Measurements from ENCODE around the gene MOB3B. TPM values are rescaled to one million over a fixed set of nuclear protein-coding genes. Genes with fewer than 3 reads are reported as not detected.
"Not testable (repeated sequence)": the region's sequence is repeated elsewhere in the genome, so short reads cannot be mapped to it uniquely, and the experiment has no call there.

Gene MOB3B
- polyA plus RNA-seq, 1 experiment, result 0.38 TPM

GRCh38 chr9:27421577-27421976 is 108.0 kb downstream of the MOB3B start:
- Histone ChIP-seq H3K27me3 (ENCODE audit: control insufficient read depth, insufficient read depth, low read length) (no peaks in the 10 kb centered on the region), H3K4me3 (ENCODE audit: low read depth, low read length) (no peak overlapping the region), H3K27ac (ENCODE audit: low read depth, low read length) (no peak overlapping the region), H3K9me3 (ENCODE audit: control insufficient read depth, insufficient read depth, low read length) (no peaks in the 10 kb centered on the region)
- POLR2A ChIA-PET, result no interaction called here
- DNase-seq (ENCODE audit: low read depth, low spot score), result no peak
- CTCF ChIA-PET, result no interaction called here
- TF ChIP-seq, protein P1, sequence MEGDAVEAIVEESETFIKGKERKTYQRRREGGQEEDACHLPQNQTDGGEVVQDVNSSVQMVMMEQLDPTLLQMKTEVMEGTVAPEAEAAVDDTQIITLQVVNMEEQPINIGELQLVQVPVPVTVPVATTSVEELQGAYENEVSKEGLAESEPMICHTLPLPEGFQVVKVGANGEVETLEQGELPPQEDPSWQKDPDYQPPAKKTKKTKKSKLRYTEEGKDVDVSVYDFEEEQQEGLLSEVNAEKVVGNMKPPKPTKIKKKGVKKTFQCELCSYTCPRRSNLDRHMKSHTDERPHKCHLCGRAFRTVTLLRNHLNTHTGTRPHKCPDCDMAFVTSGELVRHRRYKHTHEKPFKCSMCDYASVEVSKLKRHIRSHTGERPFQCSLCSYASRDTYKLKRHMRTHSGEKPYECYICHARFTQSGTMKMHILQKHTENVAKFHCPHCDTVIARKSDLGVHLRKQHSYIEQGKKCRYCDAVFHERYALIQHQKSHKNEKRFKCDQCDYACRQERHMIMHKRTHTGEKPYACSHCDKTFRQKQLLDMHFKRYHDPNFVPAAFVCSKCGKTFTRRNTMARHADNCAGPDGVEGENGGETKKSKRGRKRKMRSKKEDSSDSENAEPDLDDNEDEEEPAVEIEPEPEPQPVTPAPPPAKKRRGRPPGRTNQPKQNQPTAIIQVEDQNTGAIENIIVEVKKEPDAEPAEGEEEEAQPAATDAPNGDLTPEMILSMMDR (IDR thresholded peaks at IDR 0.05; ENCODE audit: low read depth, low read length), result no peak

DNA sequence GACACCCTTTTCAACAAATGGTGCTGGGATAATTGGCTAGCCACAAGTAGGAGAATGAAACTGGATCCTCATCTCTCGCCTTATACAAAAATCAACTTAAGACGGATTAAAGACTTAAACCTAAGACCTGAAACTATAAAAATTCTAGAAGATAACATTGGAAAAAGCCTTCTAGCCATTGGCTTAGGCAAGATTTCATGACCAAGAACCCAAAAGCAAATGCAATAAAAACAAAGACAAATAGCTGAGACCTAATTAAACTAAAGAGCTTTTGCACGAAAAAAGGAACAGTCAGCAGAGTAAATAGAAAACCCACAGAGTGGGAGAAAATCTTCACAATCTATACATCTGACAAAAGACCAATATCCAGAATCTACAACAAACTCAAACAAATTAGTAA is 110.1 kb downstream of the MOB3B start:
- H3K9me3 ChIP-seq (ENCODE audit: control insufficient read depth, insufficient read depth, low read length); H3K27me3 ChIP-seq (ENCODE audit: control insufficient read depth, insufficient read depth, low read length); POLR2A ChIA-PET; H3K4me3 ChIP-seq (ENCODE audit: low read depth, low read length); CTCF ChIA-PET; DNase-seq (ENCODE audit: low read depth, low spot score); H3K27ac ChIP-seq (ENCODE audit: low read depth, low read length): not testable (repeated sequence)

- H3K27ac ChIP-seq (ENCODE audit: low read depth, low read length), result no peak overlapping the region
- no peaks in the 10 kb centered on the region for H3K9me3 ChIP-seq (ENCODE audit: control insufficient read depth, insufficient read depth, low read length)
- H3K4me3 ChIP-seq (ENCODE audit: low read depth, low read length), result no peak overlapping the region
- CTCF ChIA-PET, result no interaction called here
- H3K27me3 ChIP-seq (ENCODE audit: control insufficient read depth, insufficient read depth, low read length), result no peaks in the 10 kb centered on the region
- POLR2A ChIA-PET, result no interaction called here
- TF ChIP-seq, protein P1 (IDR thresholded peaks at IDR 0.05; ENCODE audit: low read depth, low read length), result no peak
- DNase-seq (ENCODE audit: low read depth, low spot score), result no peak
These were observed 115.3 kb downstream of the MOB3B start for GRCh38 chr9:27414220-27414761.

GRCh38 chr9:27413511-27414219 is 115.9 kb downstream of the MOB3B start:
- TF ChIP-seq, protein P1 (IDR thresholded peaks at IDR 0.05; ENCODE audit: low read depth, low read length), result no peak
- H3K4me3 ChIP-seq (ENCODE audit: low read depth, low read length), result peak overlapping the region; percentile 20; the same call in 1 of the 2 replicates
- DNase-seq (ENCODE audit: low read depth, low spot score), result no peak
- no peak overlapping the region for H3K27ac ChIP-seq (ENCODE audit: low read depth, low read length)
- CTCF ChIA-PET, result interaction anchor here (0.6 kb wide), 1 partner anchor 145 kb away, joined by 13 read pairs; no protein-coding TSS in a partner anchor
- POLR2A ChIA-PET, result no interaction called here
- no peaks in the 10 kb centered on the region for H3K9me3 ChIP-seq (ENCODE audit: control insufficient read depth, insufficient read depth, low read length)
- H3K27me3 ChIP-seq (ENCODE audit: control insufficient read depth, insufficient read depth, low read length), result no peaks in the 10 kb centered on the region

DNA sequence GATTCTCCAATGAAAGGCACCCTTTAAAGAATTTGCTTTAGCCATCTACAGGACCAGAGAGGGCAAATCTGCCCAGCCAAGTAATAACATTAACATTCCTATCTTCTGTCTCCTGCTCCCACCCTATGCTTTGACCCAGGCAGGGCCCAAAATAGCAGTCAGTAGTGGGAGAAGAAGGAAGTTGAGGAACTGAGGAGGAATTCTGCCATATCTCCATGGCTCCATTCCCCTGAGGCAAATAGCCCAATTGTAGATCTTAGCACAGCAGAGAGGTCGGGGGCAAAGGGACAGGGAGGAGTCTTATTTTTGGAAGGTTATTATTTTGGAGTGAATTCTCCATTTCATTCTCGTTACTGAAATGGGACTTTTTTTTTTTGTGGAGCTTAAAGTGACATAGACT is 116.7 kb downstream of the MOB3B start:
- CTCF ChIA-PET, result interaction anchor here (0.6 kb wide), 1 partner anchor 146 kb away, joined by 13 read pairs; no protein-coding TSS in a partner anchor
- TF ChIP-seq, protein P1 (IDR thresholded peaks at IDR 0.05; ENCODE audit: low read depth, low read length), result no peak
- POLR2A ChIA-PET, result no interaction called here
- no peak overlapping the region for H3K4me3 ChIP-seq (ENCODE audit: low read depth, low read length)
- no peak overlapping the region for H3K27ac ChIP-seq (ENCODE audit: low read depth, low read length)
- DNase-seq (ENCODE audit: low read depth, low spot score), result no peak
- no peaks in the 10 kb centered on the region for H3K9me3 ChIP-seq (ENCODE audit: control insufficient read depth, insufficient read depth, low read length)
- H3K27me3 ChIP-seq (ENCODE audit: control insufficient read depth, insufficient read depth, low read length), result no peaks in the 10 kb centered on the region
